ENCODE data around the gene RNF215.

Gene RNF215

DNA sequence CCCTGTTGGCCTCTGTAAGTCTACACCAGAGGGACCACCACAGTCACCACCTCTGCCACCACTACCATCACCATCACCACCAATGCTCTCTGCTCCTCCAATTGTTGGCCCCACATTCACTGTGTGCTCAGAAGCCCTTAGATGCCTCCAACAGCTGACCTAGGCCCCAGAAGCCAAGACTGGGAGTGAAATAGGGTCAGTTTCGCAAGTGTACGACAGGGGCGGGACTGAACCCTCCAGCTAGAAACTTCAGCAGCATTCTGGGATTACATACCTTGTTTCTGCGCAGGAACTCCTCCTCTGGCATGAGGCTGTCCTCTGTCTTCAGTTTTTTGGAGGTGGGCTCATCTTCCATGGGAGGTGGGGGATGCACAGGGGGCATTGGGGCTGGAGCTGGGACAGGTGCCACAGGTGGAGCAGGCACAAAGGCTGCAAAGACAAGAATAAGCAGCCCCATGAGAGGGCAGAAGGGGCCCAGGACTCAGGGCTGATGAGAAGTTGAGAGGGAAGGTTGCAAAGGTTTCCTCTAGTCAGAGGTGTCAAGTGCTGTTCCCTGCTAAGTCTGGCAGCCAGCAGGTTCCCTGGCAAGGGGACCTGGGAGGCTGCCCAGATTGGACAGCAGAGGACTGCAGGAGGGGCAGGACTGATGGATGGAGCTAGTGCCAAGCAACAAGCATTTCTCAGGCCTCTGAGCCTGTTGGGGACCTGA lies 50.3 kb downstream of the RNF215 start:
- DNase-seq (ENCODE audit: low read depth), result no peak
- TF ChIP-seq, protein P1, sequence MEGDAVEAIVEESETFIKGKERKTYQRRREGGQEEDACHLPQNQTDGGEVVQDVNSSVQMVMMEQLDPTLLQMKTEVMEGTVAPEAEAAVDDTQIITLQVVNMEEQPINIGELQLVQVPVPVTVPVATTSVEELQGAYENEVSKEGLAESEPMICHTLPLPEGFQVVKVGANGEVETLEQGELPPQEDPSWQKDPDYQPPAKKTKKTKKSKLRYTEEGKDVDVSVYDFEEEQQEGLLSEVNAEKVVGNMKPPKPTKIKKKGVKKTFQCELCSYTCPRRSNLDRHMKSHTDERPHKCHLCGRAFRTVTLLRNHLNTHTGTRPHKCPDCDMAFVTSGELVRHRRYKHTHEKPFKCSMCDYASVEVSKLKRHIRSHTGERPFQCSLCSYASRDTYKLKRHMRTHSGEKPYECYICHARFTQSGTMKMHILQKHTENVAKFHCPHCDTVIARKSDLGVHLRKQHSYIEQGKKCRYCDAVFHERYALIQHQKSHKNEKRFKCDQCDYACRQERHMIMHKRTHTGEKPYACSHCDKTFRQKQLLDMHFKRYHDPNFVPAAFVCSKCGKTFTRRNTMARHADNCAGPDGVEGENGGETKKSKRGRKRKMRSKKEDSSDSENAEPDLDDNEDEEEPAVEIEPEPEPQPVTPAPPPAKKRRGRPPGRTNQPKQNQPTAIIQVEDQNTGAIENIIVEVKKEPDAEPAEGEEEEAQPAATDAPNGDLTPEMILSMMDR (IDR thresholded peaks at IDR 0.05; ENCODE audit: control insufficient read depth, insufficient read depth, low read depth, low read length, missing control alignments), result no peak

DNA sequence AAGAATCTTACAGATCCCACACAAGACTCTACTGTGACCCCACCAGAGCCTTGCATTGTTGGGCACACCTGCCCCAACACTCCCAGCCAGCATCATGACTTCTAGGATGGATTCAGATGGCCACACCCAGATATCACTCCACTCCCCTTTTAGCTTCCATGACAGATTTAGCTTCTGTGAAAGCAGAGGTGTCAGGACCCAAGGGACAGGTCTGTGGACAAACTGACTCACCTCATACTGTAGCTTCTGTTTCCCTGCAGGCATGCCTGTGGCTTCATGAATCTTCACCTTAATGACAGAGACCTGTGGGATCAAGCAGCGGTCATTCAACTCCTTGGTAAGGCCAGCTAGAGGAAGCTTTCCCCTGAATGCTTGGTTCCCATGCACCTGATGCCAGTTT lies 52.0 kb downstream of the RNF215 start:
- TF ChIP-seq, protein P1 (IDR thresholded peaks at IDR 0.05; ENCODE audit: control insufficient read depth, insufficient read depth, low read depth, low read length, missing control alignments), result no peak
- H3K4me3 ChIP-seq (ENCODE audit: control insufficient read depth, low read depth, low read length), result no peak overlapping the region
- no peak for DNase-seq (ENCODE audit: low read depth)

More for the DNA sequence above, 50.3 kb downstream of the RNF215 start:
- H3K4me3 ChIP-seq (ENCODE audit: control insufficient read depth, low read depth, low read length), result no peak overlapping the region

DNA sequence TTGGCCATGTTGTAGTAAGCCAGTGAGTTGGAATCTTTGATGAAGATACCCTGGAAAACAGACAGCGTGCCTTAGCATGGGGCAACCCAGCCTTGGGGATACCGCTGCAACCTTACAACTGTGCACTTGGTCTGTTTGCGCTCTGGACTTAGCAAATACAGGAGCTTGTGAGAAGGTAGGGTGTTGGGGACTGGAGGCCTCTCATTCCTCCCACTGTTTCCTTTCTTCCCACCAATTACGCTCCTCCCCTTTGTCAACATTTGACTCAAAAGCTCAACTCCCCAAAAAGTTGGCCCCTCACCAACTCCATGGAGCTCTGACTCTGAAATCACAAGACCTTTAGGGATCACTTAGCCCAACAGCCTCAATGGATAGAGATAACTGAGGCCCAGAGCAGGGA lies 52.6 kb downstream of the RNF215 start:
- TF ChIP-seq, protein P1 (IDR thresholded peaks at IDR 0.05; ENCODE audit: control insufficient read depth, insufficient read depth, low read depth, low read length, missing control alignments), result no peak
- DNase-seq (ENCODE audit: low read depth), result no peak
- no peak overlapping the region for H3K4me3 ChIP-seq (ENCODE audit: control insufficient read depth, low read depth, low read length)

- TF ChIP-seq, protein P1 (IDR thresholded peaks at IDR 0.05; ENCODE audit: control insufficient read depth, insufficient read depth, low read depth, low read length, missing control alignments), result no peak
- no peak overlapping the region for H3K4me3 ChIP-seq (ENCODE audit: control insufficient read depth, low read depth, low read length)
- no peak for DNase-seq (ENCODE audit: low read depth)
These were observed 53.5 kb downstream of the RNF215 start for GRCh38 chr22:30333707-30334087.

- H3K4me3 ChIP-seq (ENCODE audit: control insufficient read depth, low read depth, low read length), result no peak overlapping the region
- TF ChIP-seq, protein P1 (IDR thresholded peaks at IDR 0.05; ENCODE audit: control insufficient read depth, insufficient read depth, low read depth, low read length, missing control alignments), result no peak
- DNase-seq (ENCODE audit: low read depth), result no peak
These were observed 54.1 kb downstream of the RNF215 start for GRCh38 chr22:30332994-30333706.

GRCh38 chr22:30332551-30332950 lies 54.7 kb downstream of the RNF215 start:
- no peak overlapping the region for H3K4me3 ChIP-seq (ENCODE audit: control insufficient read depth, low read depth, low read length)
- DNase-seq (ENCODE audit: low read depth), result no peak
- TF ChIP-seq, protein P1 (IDR thresholded peaks at IDR 0.05; ENCODE audit: control insufficient read depth, insufficient read depth, low read depth, low read length, missing control alignments), result no peak

Measured in AG09309 (cell line).